ENCODE data around the gene VIM.

DNA sequence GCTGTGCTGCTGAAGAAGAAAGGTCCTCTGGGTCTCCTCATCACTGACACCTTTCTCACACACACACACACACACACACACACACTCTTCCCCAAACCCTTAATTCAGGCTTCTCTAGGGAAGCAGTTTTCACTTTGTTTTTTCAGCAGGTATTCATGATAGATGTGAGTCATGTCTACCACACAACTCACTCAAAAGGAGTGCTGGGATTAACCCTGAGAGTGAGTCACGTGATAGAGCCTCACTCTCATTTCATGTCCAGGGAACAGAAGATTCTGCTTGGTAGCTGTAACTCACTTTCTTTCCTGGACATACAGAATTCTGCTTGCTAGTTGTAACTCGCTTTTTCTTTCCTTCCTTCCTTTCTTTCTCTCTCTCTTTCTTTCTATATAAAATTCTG lies 45.4 kb downstream of the VIM start:
- TF ChIP-seq, protein P1, sequence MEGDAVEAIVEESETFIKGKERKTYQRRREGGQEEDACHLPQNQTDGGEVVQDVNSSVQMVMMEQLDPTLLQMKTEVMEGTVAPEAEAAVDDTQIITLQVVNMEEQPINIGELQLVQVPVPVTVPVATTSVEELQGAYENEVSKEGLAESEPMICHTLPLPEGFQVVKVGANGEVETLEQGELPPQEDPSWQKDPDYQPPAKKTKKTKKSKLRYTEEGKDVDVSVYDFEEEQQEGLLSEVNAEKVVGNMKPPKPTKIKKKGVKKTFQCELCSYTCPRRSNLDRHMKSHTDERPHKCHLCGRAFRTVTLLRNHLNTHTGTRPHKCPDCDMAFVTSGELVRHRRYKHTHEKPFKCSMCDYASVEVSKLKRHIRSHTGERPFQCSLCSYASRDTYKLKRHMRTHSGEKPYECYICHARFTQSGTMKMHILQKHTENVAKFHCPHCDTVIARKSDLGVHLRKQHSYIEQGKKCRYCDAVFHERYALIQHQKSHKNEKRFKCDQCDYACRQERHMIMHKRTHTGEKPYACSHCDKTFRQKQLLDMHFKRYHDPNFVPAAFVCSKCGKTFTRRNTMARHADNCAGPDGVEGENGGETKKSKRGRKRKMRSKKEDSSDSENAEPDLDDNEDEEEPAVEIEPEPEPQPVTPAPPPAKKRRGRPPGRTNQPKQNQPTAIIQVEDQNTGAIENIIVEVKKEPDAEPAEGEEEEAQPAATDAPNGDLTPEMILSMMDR (IDR thresholded peaks at IDR 0.05; ENCODE audit: poor library complexity) = no peak
- no peak for TF ChIP-seq EZH2 (IDR thresholded peaks at IDR 0.05; ENCODE audit: borderline replicate concordance)
